ENCODE data around the gene TPST1. TPM values are rescaled to one million over a fixed set of nuclear protein-coding genes. Genes with fewer than 3 reads are reported as not detected.

TPST1 gene
- total and polyA plus RNA-seq, 2 of the 8 experiments (the other 6 are each of a cell fraction or from before 2014, with no cell fraction given), result 8.2 to 18.4 TPM

- ChIA-PET POLR2A (ENCODE audit: partially characterized antibody) (interaction anchor here (0.6 kb wide), 1 partner anchor 177 kb away, joined by 3 read pairs; no protein-coding TSS in a partner anchor), CTCF (ENCODE audit: partially characterized antibody) (interaction anchor here (0.6 kb wide), 1 partner anchor 171 kb away, joined by 3 read pairs; no protein-coding TSS in a partner anchor)
- H3K9ac ChIP-seq (replicated peaks in 1 of 4; ENCODE audit: extremely low read depth in 1 of 4, low read depth in 3 of 4, low read length in 3 of 4), result no peak overlapping the region
- no peak overlapping the region for H4K8ac ChIP-seq (ENCODE audit: extremely low read depth, insufficient read depth, low read length)
- H2BK120ac ChIP-seq (replicated peaks; ENCODE audit: low read depth, low read length), result no peak overlapping the region
- H3K23ac ChIP-seq (ENCODE audit: insufficient read length), result no peak overlapping the region
- H3K79me1 ChIP-seq (ENCODE audit: low read depth, low read length), result no peaks in the 10 kb centered on the region
- no peak overlapping the region for H3K14ac ChIP-seq (ENCODE audit: insufficient read length)
- H2AK5ac ChIP-seq (ENCODE audit: low read depth, low read length), result no peak overlapping the region
- FAIRE-seq, result no peak
- H2BK20ac ChIP-seq (ENCODE audit: low read length), result no peak overlapping the region
- no peaks in the 10 kb centered on the region for H3K9me3 ChIP-seq (ENCODE audit: insufficient read depth in 2 of 2, low read depth in 1 of 2, low read length in 1 of 2)
- no peaks in the 10 kb centered on the region for H3K27me3 ChIP-seq (replicated peaks in 1 of 4; ENCODE audit: control insufficient read depth in 3 of 4, extremely low read depth in 1 of 4, insufficient read depth in 3 of 4, low read length in 3 of 4)
- no peak overlapping the region for H3K18ac ChIP-seq (ENCODE audit: extremely low read depth, low read length)
- H3K23me2 ChIP-seq (ENCODE audit: low read depth, low read length), result no peaks in the 10 kb centered on the region
- no peak overlapping the region for H2BK5ac ChIP-seq (ENCODE audit: low read depth, low read length)
- no peak overlapping the region for H3K4ac ChIP-seq (replicated peaks; ENCODE audit: insufficient read length, low read depth, low read length)
- H4K5ac ChIP-seq (ENCODE audit: insufficient read length, low read depth, low read length), result no peak overlapping the region
- no peak overlapping the region for H3K56ac ChIP-seq (replicated peaks; ENCODE audit: insufficient read length, low read depth, low read length)
- no peak overlapping the region for H3K27ac ChIP-seq (ENCODE audit: low read depth, low read length)
- no peak overlapping the region for H2AFZ ChIP-seq (ENCODE audit: low read length)
- no peak overlapping the region for H3K4me3 ChIP-seq (ENCODE audit: extremely low read depth in 1 of 4, insufficient read depth in 2 of 4, low read depth in 3 of 4, low read length in 4 of 4)
- H3K4me2 ChIP-seq (ENCODE audit: insufficient read depth in 1 of 2, low read depth in 2 of 2, low read length in 2 of 2), result no peak overlapping the region
- 87% methylated on average over 5 of the region's 5 CpGs; no CpG with 5 or more reads in 1 of the 2 experiments for WGBS, 2 experiments (ENCODE audit: extremely low coverage in 1 of 2, insufficient coverage in 1 of 2, insufficient read length in 1 of 2, insufficient replicate concordance in 2 of 2, low coverage in 1 of 2, low lambda C conversion rate in 2 of 2, missing lambda C conversion rate in 1 of 2)
- no peak overlapping the region for H2BK12ac ChIP-seq (ENCODE audit: low read depth, low read length)
- no peak overlapping the region for H4K91ac ChIP-seq (replicated peaks; ENCODE audit: insufficient read length, low read length)
- H2BK15ac ChIP-seq (ENCODE audit: low read length), result no peak overlapping the region
- H3K36me3 ChIP-seq (ENCODE audit: control insufficient read depth in 2 of 4, insufficient read depth in 4 of 4, low read length in 3 of 4), result no peaks in the 10 kb centered on the region
- 0 out of 7 replicates have a peak, but pooled peaks cover 0 to 2% (median 0%) of the 10 kb centered on the region in 4 experiments for H3K4me1 ChIP-seq (replicated peaks in 1 of 4; ENCODE audit: control insufficient read depth in 3 of 4, insufficient read depth in 4 of 4, low read length in 3 of 4)
- no peaks in the 10 kb centered on the region for H4K20me1 ChIP-seq (replicated peaks in 1 of 2; ENCODE audit: control insufficient read depth in 1 of 2, insufficient read depth in 2 of 2, low read length in 2 of 2)
- H3K79me2 ChIP-seq (ENCODE audit: control insufficient read depth in 1 of 2, insufficient read depth in 2 of 2, low read length in 2 of 2), result no peaks in the 10 kb centered on the region
- no peak for DNase-seq (ENCODE audit: low read depth in 1 of 2, low spot score in 2 of 2)
- no peak for TF ChIP-seq POU5F1 (IDR thresholded peaks at IDR 0.05; ENCODE audit: low read depth, low read length)
- TF ChIP-seq JUN (IDR thresholded peaks at IDR 0.05; ENCODE audit: low read depth, low read length), result no peak
- TF ChIP-seq RAD21 (IDR thresholded peaks at IDR 0.05 in 1 of 2, conservative IDR thresholded peaks at IDR 0.05 in 1 of 2; ENCODE audit: low read depth in 2 of 2, low read length in 2 of 2), result no peak
- no peak for TF ChIP-seq BACH1 (IDR thresholded peaks at IDR 0.05; ENCODE audit: low read length)
- no peak for TF ChIP-seq EZH2 (IDR thresholded peaks at IDR 0.05; ENCODE audit: low read depth, low read length, severe bottlenecking)
- TF ChIP-seq KDM4A (IDR thresholded peaks at IDR 0.05; ENCODE audit: low read depth, low read length, severe bottlenecking), result no peak
- no peak for TF ChIP-seq PHF8 (conservative IDR thresholded peaks at IDR 0.05; ENCODE audit: low read depth, low read length)
- no peak for TF ChIP-seq POLR2AphosphoS5 (IDR thresholded peaks at IDR 0.05; ENCODE audit: low read depth, low read length)
- no peak for TF ChIP-seq YY1 (IDR thresholded peaks at IDR 0.05; ENCODE audit: low read depth, low read length)
- no peak for TF ChIP-seq SIN3A (conservative IDR thresholded peaks at IDR 0.05 in 1 of 2, IDR thresholded peaks at IDR 0.05 in 1 of 2; ENCODE audit: low read depth in 1 of 2, low read length in 2 of 2)
- no peak for TF ChIP-seq SAP30 (IDR thresholded peaks at IDR 0.05; ENCODE audit: insufficient read depth, insufficient replicate concordance, low read length)
- no peak for TF ChIP-seq ASH2L (IDR thresholded peaks at IDR 0.05; ENCODE audit: low read length)
- TF ChIP-seq RFX5 (IDR thresholded peaks at IDR 0.05; ENCODE audit: borderline replicate concordance, low read depth, low read length), result no peak
Observed at GRCh38 chr7:66307591-66308215, 102.6 kb downstream of the TPST1 start.

Data from H1 (cell line).